NCI-H446 treated with DMSO at 0.1 percent for 48 hours (cell line): ENCODE results near the gene KLF15.

Experiments
- DNase-seq: peaks from one replicate; lab custom pipeline; 2025; lab: John Stamatoyannopoulos, UW

KLF15 gene

GRCh38 chr3:126306397-126306796, 50.8 kb downstream of the KLF15 start:
- no peak for DNase-seq

DNA sequence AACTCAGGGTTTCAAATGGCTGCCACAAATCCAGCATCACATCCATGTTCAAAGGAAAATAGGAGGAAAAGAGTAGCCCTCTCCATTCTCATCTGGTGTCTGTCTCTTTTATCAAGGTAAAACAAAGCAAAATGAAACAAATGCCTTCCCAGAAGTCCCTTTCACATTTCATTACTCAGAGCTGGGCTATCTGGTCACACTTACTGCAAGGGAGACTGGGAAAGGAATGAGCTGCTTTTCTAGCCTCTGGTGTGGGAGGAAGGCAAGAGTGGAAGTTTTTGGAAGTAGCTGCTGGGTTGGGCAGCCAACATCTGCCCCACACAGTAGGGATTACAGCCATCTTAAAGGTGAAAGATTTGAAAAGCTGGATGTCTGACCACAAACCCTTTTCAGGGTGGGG, 51.8 kb downstream of the KLF15 start:
- no peak for DNase-seq

DNA sequence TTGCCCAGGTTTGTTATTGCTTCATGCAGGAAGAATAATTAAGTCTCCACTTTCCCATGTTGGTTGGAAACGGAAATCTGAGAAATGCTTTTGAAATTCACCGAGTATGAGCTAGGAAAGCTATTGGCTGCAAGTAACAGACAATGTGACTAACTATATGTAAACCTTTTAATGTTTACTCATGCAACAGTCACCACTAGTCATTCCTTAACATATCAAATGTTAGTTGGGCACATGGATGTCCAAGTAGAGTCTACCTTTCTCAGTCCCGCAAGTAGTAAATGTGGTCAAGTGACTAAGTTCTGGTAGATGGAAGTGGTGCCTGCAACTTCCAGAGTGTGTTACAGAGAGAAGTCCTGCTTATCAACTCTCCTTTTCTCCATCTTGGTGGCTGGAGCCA, 52.5 kb downstream of the KLF15 start:
- DNase-seq, result no peak

DNA sequence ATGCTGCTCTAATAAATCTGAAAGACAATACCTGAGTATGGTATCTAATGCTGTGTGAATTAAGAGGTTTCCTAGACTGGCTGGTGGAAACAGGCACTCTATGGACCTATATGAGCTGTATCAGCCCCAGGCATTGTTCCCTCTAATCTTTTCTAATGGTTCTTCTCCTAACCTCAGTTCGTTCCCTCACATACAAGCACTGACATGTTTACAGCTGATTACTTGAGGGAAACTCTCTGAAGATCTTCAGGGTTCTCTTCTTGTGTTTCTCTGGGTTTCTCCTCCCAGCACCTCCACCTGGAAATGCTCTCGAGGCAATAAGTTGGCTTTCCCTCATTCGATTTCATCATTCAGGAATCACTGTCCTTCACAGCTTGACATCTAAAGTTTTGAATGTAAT, 52.9 kb downstream of the KLF15 start:
- no peak for DNase-seq

GRCh38 chr3:126303272-126303671, 53.9 kb downstream of the KLF15 start:
- no peak for DNase-seq

- DNase-seq, result no peak
Measured at GRCh38 chr3:126300761-126301481, 56.3 kb downstream of the KLF15 start.

GRCh38 chr3:126300001-126300760, 57.0 kb downstream of the KLF15 start:
- no peak for DNase-seq

DNA sequence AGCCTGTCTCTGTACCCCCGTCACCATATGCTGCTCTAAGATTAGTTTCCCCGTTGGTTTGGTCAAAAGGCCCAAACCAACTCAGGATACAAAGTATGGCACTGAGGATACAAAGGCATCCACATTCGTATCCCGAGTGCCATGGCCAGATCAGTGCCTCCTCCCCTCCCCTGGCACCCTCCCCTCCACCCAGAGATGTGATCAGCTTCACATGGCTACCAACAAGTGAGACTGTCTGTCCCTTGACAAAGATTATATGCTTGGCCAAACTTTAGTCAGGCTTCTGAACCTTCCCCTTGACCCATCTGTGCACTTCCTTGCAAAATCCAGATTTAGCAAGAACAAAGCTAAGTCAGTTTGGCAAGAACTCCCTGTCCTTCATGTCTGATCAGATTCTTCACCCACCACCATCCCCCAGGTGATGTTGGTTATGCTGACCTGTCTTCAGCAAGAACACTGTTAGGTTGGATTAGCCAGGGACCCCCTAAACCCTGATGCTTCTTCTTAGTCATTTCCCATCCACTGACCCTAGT, 61.7 kb downstream of the KLF15 start:
- no peak for DNase-seq

- no peak for DNase-seq
Measured at GRCh38 chr3:126294211-126294808, 62.9 kb downstream of the KLF15 start.

DNA sequence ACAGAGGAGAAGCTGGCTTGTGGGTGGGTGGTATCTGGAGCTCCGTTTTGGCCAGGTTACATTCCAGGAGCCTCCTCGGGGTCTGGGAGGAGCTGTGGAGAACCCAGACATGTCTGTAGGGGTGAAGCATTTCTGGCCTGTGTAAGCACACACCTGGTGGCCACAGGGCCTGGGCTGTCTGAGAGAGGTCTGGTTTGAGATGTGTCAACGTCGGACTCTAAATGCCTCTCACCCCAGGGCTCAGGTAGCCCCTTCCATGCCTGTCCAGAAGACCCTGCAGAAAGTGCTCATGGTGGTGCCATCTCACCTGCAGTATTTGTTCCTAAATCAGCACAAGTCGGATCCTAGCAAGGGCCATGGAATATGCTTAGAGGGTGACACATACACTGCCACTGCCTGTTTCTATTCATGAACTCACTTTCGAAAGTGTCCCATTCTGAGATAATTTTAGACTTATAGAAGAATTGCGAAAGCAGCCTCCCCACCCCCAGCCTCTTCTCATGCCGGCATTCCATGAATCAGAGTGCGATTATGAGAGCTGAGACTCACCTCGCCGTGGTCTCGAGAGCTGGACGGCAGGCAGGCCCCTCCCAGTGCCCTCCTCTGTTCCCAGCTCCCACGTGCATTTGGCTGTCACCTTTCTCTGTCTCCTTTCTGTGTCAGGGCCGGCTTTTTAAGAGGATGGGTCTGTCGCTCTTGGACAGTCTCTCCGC, 63.7 kb downstream of the KLF15 start:
- no peak for DNase-seq
